Endothelial cell of umbilical vein (primary cell): ENCODE measurements around the gene EEF1AKMT2. TPM values are rescaled to one million over a fixed set of nuclear protein-coding genes. Genes with fewer than 3 reads are reported as not detected.

ENCODE experiments used
- BruUV-seq: library from RNA; stranded (reverse); fragments of 400-500 nt; replicated peaks from 2 replicates; lab custom pipeline; 2021; lab: Mats Ljungman, UMichigan
- CTCF ChIA-PET: fragments of 300-600, 350-600 bp; sonication (Branson Sonifier 250); formaldehyde crosslinking; loops from one replicate; lab custom pipeline; 2021; ENCODE audit warnings: antibody characterized with exemption, inconsistent platforms; lab: Charles Lee
- POLR2A ChIA-PET: fragments of 300-600, 350-600 bp; sonication (Branson Sonifier 250); formaldehyde crosslinking; loops from one replicate; lab custom pipeline; 2021; ENCODE audit warnings: antibody characterized with exemption, inconsistent platforms; lab: Charles Lee
- DNase-seq: peaks from one replicate; pipeline ENCODE4 v3.0.0-alpha.2; 2011; ENCODE audit warnings: low read depth, low spot score
- FAIRE-seq: peaks from 2 replicates; lab custom pipeline; 2011; peaks lifted over from hg19 to GRCh38; lab: Jason Lieb, UNC
- H2AFZ ChIP-seq: 2 replicates; pipeline ENCODE4 v1.6.0; 2012; ENCODE audit warnings: low read depth, low read length, control low read depth, inconsistent platforms
- H3K27ac ChIP-seq: 2 replicates; pipeline ENCODE4 v1.5.1; 2011; ENCODE audit warnings: low read depth, mild to moderate bottlenecking, control low read depth, low read length, moderate library complexity; ENCODE audit not compliant: insufficient read depth
- H3K27me3 ChIP-seq, 2 experiments: 2 replicates each; pipeline versions ENCODE4 v1.6.0 to v1.6.1; 2011; ENCODE audit warnings: low read length in 2 of 2, mixed read lengths in 1 of 2; ENCODE audit not compliant: control insufficient read depth in 2 of 2, insufficient read depth in 2 of 2
- H3K36me3 ChIP-seq, 2 experiments: 2 replicates in 1 of 2; 3 replicates in 1 of 2; pipeline ENCODE4 v1.5.1; 2011; ENCODE audit warnings: low read length in 2 of 2, mild to moderate bottlenecking in 1 of 2, moderate library complexity in 1 of 2; ENCODE audit not compliant: control insufficient read depth in 2 of 2, insufficient read depth in 2 of 2; ENCODE audit errors: extremely low read depth in 1 of 2
- H3K4me1 ChIP-seq: 3 replicates; pipeline ENCODE4 v1.5.1; 2011; ENCODE audit warnings: mild to moderate bottlenecking, low read length; ENCODE audit not compliant: control insufficient read depth, insufficient read depth; ENCODE audit errors: extremely low read depth
- H3K4me2 ChIP-seq: 2 replicates; pipeline ENCODE4 v1.6.1; 2011; ENCODE audit warnings: low read length, control low read depth, mixed read lengths; ENCODE audit not compliant: insufficient read depth
- H3K4me3 ChIP-seq, 3 experiments: fragments of 200-600 bp in 1 of 3; sonication (generic), shearing (Covaris generic) in 1 of 3; replicated peaks in 1 of 3; 2 replicates each; pipeline ENCODE4 v1.5.1; 2011 to 2016; ENCODE audit warnings: control low read depth in 3 of 3, low read length in 3 of 3, mild to moderate bottlenecking in 2 of 3, inconsistent platforms in 1 of 3, low read depth in 1 of 3, moderate library complexity in 1 of 3; ENCODE audit not compliant: insufficient read depth in 1 of 3
- H3K79me2 ChIP-seq: 2 replicates; pipeline ENCODE4 v1.6.0; 2012; ENCODE audit warnings: low read length, inconsistent platforms; ENCODE audit not compliant: control insufficient read depth, insufficient read depth
- H3K9ac ChIP-seq: replicated peaks from 2 replicates; pipeline ENCODE3; 2011; ENCODE audit warnings: low read length, control low read depth; ENCODE audit not compliant: insufficient read depth; ENCODE audit errors: extremely low read depth
- H3K9me1 ChIP-seq: replicated peaks from 3 replicates; pipeline ENCODE4 v1.6.0; 2011; ENCODE audit warnings: mild to moderate bottlenecking, low read length; ENCODE audit not compliant: control insufficient read depth, insufficient read depth; ENCODE audit errors: extremely low read depth
- H3K9me3 ChIP-seq: replicated peaks from 2 replicates; pipeline ENCODE4 v1.5.1; 2012; ENCODE audit warnings: low read length, inconsistent platforms; ENCODE audit not compliant: control insufficient read depth, insufficient read depth
- H4K20me1 ChIP-seq: replicated peaks from 2 replicates; pipeline ENCODE3; 2011; ENCODE audit warnings: mild to moderate bottlenecking, low read length; ENCODE audit not compliant: control insufficient read depth, insufficient read depth; ENCODE audit errors: extremely low read depth
- CTCF ChIP-seq, 2 donors: IDR thresholded peaks; 1 replicate in 1 of 2; 2 replicates in 1 of 2; pipeline ENCODE4 v1.5.1; 2011; ENCODE audit warnings: low read length in 2 of 2, mild to moderate bottlenecking in 2 of 2, moderate library complexity in 2 of 2, control low read depth in 1 of 2, inconsistent platforms in 1 of 2, low read depth in 1 of 2; ENCODE audit not compliant: insufficient read depth in 1 of 2; ENCODE audit errors: extremely low read depth in 1 of 2
- EZH2 ChIP-seq: IDR thresholded peaks from 2 replicates; pipeline ENCODE4 v1.6.1; 2012; ENCODE audit warnings: borderline replicate concordance, low read depth, mild to moderate bottlenecking, moderate library complexity, low read length, inconsistent platforms; ENCODE audit not compliant: severe bottlenecking
- FOS ChIP-seq: IDR thresholded peaks from 2 replicates; pipeline ENCODE4 v1.6.1; 2011; ENCODE audit warnings: mild to moderate bottlenecking, low read length, moderate library complexity, borderline replicate concordance; ENCODE audit not compliant: insufficient read depth
- GATA2 ChIP-seq: IDR thresholded peaks from 2 replicates; pipeline ENCODE4 v1.7.0; 2011; ENCODE audit warnings: low read depth, mild to moderate bottlenecking, moderate library complexity, mixed read lengths, low read length; ENCODE audit not compliant: insufficient read length, insufficient read depth
- JUN ChIP-seq: IDR thresholded peaks from 2 replicates; pipeline ENCODE4 v1.6.1; 2011; ENCODE audit warnings: borderline replicate concordance, low read depth; ENCODE audit not compliant: insufficient read length, insufficient read depth
- MAX ChIP-seq: IDR thresholded peaks from 2 replicates; pipeline ENCODE4 v1.6.1; 2011; ENCODE audit not compliant: insufficient read depth, insufficient read length
- MYC ChIP-seq: IDR thresholded peaks from one replicate; pipeline ENCODE4 v1.6.1; 2011; ENCODE audit warnings: mild to moderate bottlenecking, low read depth, low read length
- POLR2A ChIP-seq: IDR thresholded peaks from 2 replicates; pipeline ENCODE4 v1.6.1; 2012; ENCODE audit warnings: low read depth, mild to moderate bottlenecking, control low read depth, low read length
- POLR2AphosphoS5 ChIP-seq: IDR thresholded peaks from 2 replicates; pipeline ENCODE4 v1.6.1; 2012; ENCODE audit warnings: low read depth, mild to moderate bottlenecking, control low read depth, low read length, moderate library complexity; ENCODE audit not compliant: insufficient read depth
- dilution Hi-C: fragments of 300-500 bp; cut with MboI; formaldehyde crosslinking; loops from one replicate; pipeline ENCODE4 v1.15.0; 2019; ENCODE audit warnings: low sequenced_read_pairs; ENCODE audit not compliant: extremely low pct_ligation_motif_present
- intact Hi-C: fragments of 100-400 bp; cut with micrococcal nuclease; formaldehyde crosslinking; loops from one replicate; pipeline ENCODE4 v1.10.0; 2022
- polyA plus RNA-seq, 4 experiments: library from polyadenylated mRNA; depleted of rRNA in 3 of 4; stranded (reverse) in 3 of 4; unstranded in 1 of 4; fragments of >200 nt; gene quantifications; 2 replicates each; pipeline versions ENCODE4 v1.2.1 to v1.2.3, GENCODE V29; 2011 to 2012; ENCODE audit warnings: missing spikeins in 1 of 4
- total RNA-seq: library from RNA; stranded (reverse); gene quantifications from 2 replicates; pipeline ENCODE4 v1.2.3, GENCODE V29; 2021

The EEF1AKMT2 gene
- total and polyA plus RNA-seq, 2 donors (not counting 3 experiments of a cell fraction or from before 2014, with no cell fraction given): 8.5 to 21.3 TPM

GRCh38 chr10:124709861-124710260, 81.8 kb downstream of the EEF1AKMT2 start:
- Histone ChIP-seq H3K27me3 (no peaks in the 10 kb centered on the region), H3K79me2 (peaks cover 4% of the 10 kb centered on the region), H3K4me1 (peaks cover 12% of the 10 kb centered on the region), H4K20me1 (no peaks in the 10 kb centered on the region), H3K27ac (no peak overlapping the region), H3K4me2 (no peak overlapping the region), H3K9ac (no peak overlapping the region), H3K4me3 (no peak overlapping the region), H3K36me3 (peaks cover 0 to 1% of the 10 kb centered on the region in 2 experiments), H2AFZ (no peak overlapping the region), H3K9me1 (no peaks in the 10 kb centered on the region), H3K9me3 (no peaks in the 10 kb centered on the region)
- intact Hi-C loops (no loop called here), dilution Hi-C loops (no loop called here)
- TF ChIP-seq POLR2A: no peak
- no peak for TF ChIP-seq MAX
- TF ChIP-seq GATA2: no peak
- TF ChIP-seq CTCF (IDR thresholded peaks at IDR 0.05; ENCODE audit: extremely low read depth in 1 of 2, insufficient read depth in 1 of 2, low read depth in 1 of 2, low read length in 2 of 2): no peak
- TF ChIP-seq FOS: no peak
- no peak for TF ChIP-seq POLR2AphosphoS5
- TF ChIP-seq JUN: no peak
- no peak for TF ChIP-seq MYC
- TF ChIP-seq EZH2: no peak
- ChIA-PET POLR2A (no interaction called here), CTCF (no interaction called here)
- DNase-seq: no peak
- FAIRE-seq: no peak
- BruUV-seq: no TSS peak
